Mucosa of descending colon (tissue), 3 donors: ENCODE data around the gene PTMA. TPM values are rescaled to one million over a fixed set of nuclear protein-coding genes. Genes with fewer than 3 reads are reported as not detected.
"Not testable (repeated sequence)": the region's sequence is repeated elsewhere in the genome, so short reads cannot be mapped to it uniquely, and the experiment has no call there.

ENCODE experiments used
- ATAC-seq: fragments of 200-7000 bp; cut with Tn5 transposase; one replicate; pipeline ENCODE4 v1.9.1; 2020; ENCODE audit warnings: mild to moderate bottlenecking, moderate library complexity
- DNase-seq, 3 donors: peaks; one replicate each; pipeline ENCODE4 v3.0.0-alpha.2; 2020
- H3K36me3 ChIP-seq: fragments of 200-600 bp; one replicate; pipeline ENCODE4 v1.8.0; 2021; ENCODE audit warnings: low read depth, mild to moderate bottlenecking
- H3K4me1 ChIP-seq: fragments of 200-600 bp; one replicate; pipeline ENCODE4 v1.8.0; 2021; ENCODE audit warnings: low read depth, mild to moderate bottlenecking
- H3K4me3 ChIP-seq: fragments of 200-600 bp; one replicate; pipeline ENCODE4 v1.8.0; 2021; ENCODE audit warnings: mild to moderate bottlenecking
- H3K9me3 ChIP-seq: fragments of 200-600 bp; one replicate; pipeline ENCODE4 v1.8.0; 2021; ENCODE audit warnings: mild to moderate bottlenecking
- CTCF ChIP-seq: fragments of 200-600 bp; IDR thresholded peaks from one replicate; pipeline ENCODE4 v1.8.0; 2022; ENCODE audit warnings: antibody characterized with exemption, mild to moderate bottlenecking
- intact Hi-C, 2 donors: fragments of 100-400 bp; cut with DNase I in 1 of 2; cut with micrococcal nuclease in 1 of 2; formaldehyde crosslinking; loops; one replicate each; pipeline versions ENCODE4 v1.11.0 to v1.11.1; 2022; cut with DNase I, micrococcal nuclease
- total RNA-seq, 3 donors: library from RNA; stranded (reverse); fragmentation: NEBNext Ultra II Directional in 2 of 3; extraction: Animal tissue kit (Norgen Biotek cat#: 25700) in 2 of 3; gene quantifications; one replicate each; pipeline versions ENCODE4 v1.2.1 to v1.2.4, GENCODE V29; 2021 to 2023
- donor health status: DM: no; HTN: no; CAD: no; lungs with moderate emphysema.
- donor health status: DM: no; HTN: no; CAD: no.
- donor health status: DM: no; HTN: yes; CAD: no.

Gene PTMA
- total RNA-seq, 3 donors from 2014 or later, result 838 to 1,158 (median 963) TPM

DNA sequence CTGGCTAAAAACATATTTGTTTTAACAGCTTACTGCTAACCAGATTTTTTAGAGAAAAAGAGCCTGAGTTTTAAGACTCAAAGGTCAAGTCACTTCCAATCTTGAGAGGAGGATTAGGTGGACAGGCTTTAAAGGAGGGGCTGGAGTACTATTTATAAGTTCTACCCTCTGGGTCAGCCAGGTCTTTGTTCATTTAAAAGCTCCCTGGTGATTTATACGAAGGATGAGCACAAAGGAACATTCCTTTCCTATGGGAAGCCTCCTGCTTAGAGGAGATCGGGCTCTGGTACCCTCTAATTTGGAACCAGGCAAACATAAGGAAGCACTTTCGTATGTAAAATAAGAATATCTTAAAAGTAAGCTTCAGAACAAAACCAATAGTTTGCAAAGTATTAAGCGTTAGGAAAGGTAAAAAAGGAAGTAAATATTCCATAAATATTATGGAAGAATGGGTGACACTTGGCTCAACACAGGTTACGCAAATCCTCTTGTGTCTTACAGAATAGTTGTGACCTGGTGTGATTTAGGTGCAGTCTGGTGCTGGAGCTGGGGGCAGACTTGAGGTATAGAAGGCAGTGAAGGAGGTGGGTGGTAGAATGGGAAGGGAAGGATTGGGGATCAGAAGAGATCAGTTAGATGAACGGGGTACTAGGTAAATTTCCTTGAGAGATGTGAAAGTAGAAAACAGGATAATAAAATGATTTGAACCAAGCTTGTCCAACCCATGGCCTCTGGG is 37.1 kb downstream of the PTMA start:
- H3K4me3 ChIP-seq, result no peak overlapping the region
- DNase-seq (no peak), ATAC-seq (no peak)
- H3K36me3 ChIP-seq, result no peaks in the 10 kb centered on the region
- intact Hi-C loops, result no loop called here
- H3K4me1 ChIP-seq, result no peaks in the 10 kb centered on the region
- TF ChIP-seq CTCF, result no peak
- no peaks in the 10 kb centered on the region for H3K9me3 ChIP-seq

DNA sequence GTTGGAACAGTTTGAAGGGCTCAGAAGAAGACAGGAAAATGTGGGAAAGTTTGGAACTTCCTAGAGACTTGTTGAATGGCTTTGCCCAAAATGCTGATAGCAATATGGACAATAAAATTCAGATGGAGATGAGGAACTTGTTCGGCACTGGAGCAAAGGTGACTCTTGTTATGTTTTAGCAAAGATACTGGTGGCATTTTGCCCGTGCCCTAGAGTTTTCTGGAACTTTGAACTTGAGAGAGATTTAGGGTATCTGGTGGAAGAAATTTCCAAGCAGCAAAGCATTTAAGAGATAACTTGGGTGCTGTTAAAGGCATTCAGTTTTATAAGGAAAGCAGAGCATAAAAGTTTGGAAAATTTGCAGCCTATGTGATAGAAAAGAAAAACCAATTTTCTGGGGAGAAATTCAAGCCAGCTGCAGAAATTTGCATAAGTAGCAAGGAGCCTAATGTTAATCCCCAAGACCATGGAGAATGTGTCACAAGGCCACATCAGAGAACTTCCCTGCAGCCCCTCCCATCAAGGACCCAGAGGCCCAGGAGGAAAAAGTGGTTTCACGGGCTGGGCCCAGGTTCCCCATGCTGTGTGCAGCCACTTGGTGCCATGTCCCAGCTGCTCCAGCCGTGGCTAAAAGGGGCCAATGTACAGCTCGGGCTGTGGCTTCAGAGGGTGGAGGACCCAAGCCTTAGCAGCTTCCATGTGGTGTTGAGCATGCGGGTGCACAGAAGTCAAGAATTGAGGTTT is 40.0 kb downstream of the PTMA start:
- H3K4me3 ChIP-seq, H3K9me3 ChIP-seq, H3K36me3 ChIP-seq, H3K4me1 ChIP-seq, ATAC-seq, intact Hi-C loops: not testable (repeated sequence)
- peak in 1 of 3 donors; percentile 39 for DNase-seq

DNA sequence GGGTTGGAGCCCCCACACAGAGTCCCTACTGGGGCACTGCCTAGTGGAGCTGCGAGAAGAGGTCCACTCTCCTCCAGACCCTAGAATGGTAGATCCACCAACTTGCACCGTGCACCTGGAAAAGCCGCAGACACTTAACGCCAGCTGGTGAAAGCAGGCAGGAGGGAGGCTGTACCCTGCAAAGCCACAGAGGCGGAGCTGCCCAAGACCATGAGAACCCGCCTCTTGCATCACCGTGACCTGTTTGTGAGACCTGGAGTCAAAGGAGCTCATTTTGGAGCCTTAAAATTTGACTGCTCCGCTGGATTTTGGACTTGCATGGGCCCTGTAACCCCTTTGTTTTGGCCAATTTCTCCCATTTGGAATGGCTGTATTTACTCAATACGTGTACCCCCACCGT is 40.7 kb downstream of the PTMA start:
- H3K9me3 ChIP-seq, H3K4me1 ChIP-seq, H3K4me3 ChIP-seq, intact Hi-C loops, ATAC-seq, H3K36me3 ChIP-seq, DNase-seq: not testable (repeated sequence)

GRCh38 chr2:231751042-231751815 is 42.9 kb downstream of the PTMA start:
- TF ChIP-seq CTCF, result no peak
- ATAC-seq (no peak), DNase-seq (no peak)
- Histone ChIP-seq H3K9me3 (no peaks in the 10 kb centered on the region), H3K4me1 (no peaks in the 10 kb centered on the region), H3K36me3 (no peaks in the 10 kb centered on the region), H3K4me3 (no peak overlapping the region)
- intact Hi-C loops, result no loop called here

DNA sequence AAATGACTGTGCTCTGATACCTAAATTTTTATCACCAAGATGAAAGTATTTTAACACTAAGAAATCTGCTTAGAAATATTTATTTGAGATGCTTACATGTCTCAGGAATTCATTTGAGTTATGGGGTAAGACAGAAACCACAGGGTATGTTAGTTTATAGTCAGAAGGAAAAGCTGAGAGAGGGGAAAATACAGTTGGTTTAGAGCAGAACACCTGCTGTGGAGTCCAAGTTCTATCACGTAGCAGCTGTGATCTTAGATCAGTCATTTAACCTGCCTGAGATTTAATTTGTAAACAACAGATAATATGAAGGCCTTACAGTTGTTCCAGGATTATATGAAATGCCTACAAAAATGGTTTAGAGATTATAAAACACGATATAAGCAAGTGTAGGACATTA is 43.7 kb downstream of the PTMA start:
- ATAC-seq (no peak), DNase-seq (no peak)
- intact Hi-C loops, result no loop called here
- no peak overlapping the region for H3K4me3 ChIP-seq
- H3K9me3 ChIP-seq, result no peaks in the 10 kb centered on the region
- TF ChIP-seq CTCF, result no peak
- no peaks in the 10 kb centered on the region for H3K4me1 ChIP-seq
- H3K36me3 ChIP-seq, result no peaks in the 10 kb centered on the region

GRCh38 chr2:231761735-231762134 is 53.4 kb downstream of the PTMA start:
- ATAC-seq (no peak), DNase-seq (no peak)
- intact Hi-C loops, result no loop called here
- Histone ChIP-seq H3K9me3 (no peaks in the 10 kb centered on the region), H3K4me3 (no peak overlapping the region), H3K4me1 (no peaks in the 10 kb centered on the region), H3K36me3 (no peaks in the 10 kb centered on the region)
- TF ChIP-seq CTCF, result no peak

Other genes starting within 250 kb of the PTMA start
- 100 to 1,000 TPM; 239 to 369 (median 328) TPM for gene NCL, start 244.0 kb upstream of the PTMA start, total RNA-seq
- 1 to 10 TPM in 1 of 3 donors, under 1 TPM in 2; 0.57 to 1.2 (median 0.87) TPM for gene NMUR1, start 178.1 kb upstream of the PTMA start, total RNA-seq
- not detected for gene TEX44, start 115.7 kb upstream of the PTMA start, total RNA-seq
- gene PDE6D, start 72.8 kb downstream of the PTMA start, total RNA-seq, result 10 to 100 TPM; 17.6 to 21.8 (median 18.6) TPM
- 10 to 100 TPM; 25.4 to 34.1 (median 29.4) TPM for gene COPS7B, start 77.9 kb downstream of the PTMA start, total RNA-seq
- gene NPPC, start 217.9 kb downstream of the PTMA start, total RNA-seq, result 1 to 10 TPM in 1 of 3 donors, under 1 TPM in 1, not detected in 1; 0.39 to 2.7 TPM